GM23338 (cell line): ENCODE measurements around the gene SLC16A6.

Experiments used
- CREB1 ChIP-seq: fragments of 250-450 bp; sonication (Bioruptor Pico); IDR thresholded peaks from 2 replicates; pipeline ENCODE4 v1.5.0; 2020; ENCODE audit warnings: low read depth, mild to moderate bottlenecking, moderate library complexity
- EZH2 ChIP-seq: fragments of 200-600 bp; sonication (generic); IDR thresholded peaks from one replicate; pipeline ENCODE4 v1.8.0; 2017; ENCODE audit warnings: antibody characterized with exemption, mild to moderate bottlenecking, low read depth; ENCODE audit not compliant: unreplicated experiment
- EZH2phosphoT487 ChIP-seq: fragments of 200-600 bp; sonication (generic); IDR thresholded peaks from one replicate; pipeline ENCODE4 v1.8.1; 2018; ENCODE audit warnings: antibody characterized with exemption; ENCODE audit not compliant: unreplicated experiment
- JUNB ChIP-seq: IDR thresholded peaks from one replicate; pipeline ENCODE4 v1.6.1; 2016; ENCODE audit warnings: antibody characterized with exemption; ENCODE audit not compliant: unreplicated experiment
- POLR2AphosphoS5 ChIP-seq: IDR thresholded peaks from 2 replicates; pipeline ENCODE4 v1.6.1; 2016; ENCODE audit warnings: antibody characterized with exemption, low read depth
- STAT1 ChIP-seq: IDR thresholded peaks from one replicate; pipeline ENCODE4 v1.6.1; 2016; ENCODE audit warnings: antibody characterized with exemption; ENCODE audit not compliant: unreplicated experiment
- ZNF331 ChIP-seq: fragments of 250-450 bp; sonication (Bioruptor Pico); IDR thresholded peaks from 2 replicates; pipeline ENCODE4 v1.5.0; 2020; ENCODE audit warnings: low read depth, mild to moderate bottlenecking, moderate library complexity
- TF ChIP-seq, protein P1 (sequence below), 2 experiments: fragments of 200-600 bp in 1 of 2; sonication (generic) in 1 of 2; conservative IDR thresholded peaks; 2 replicates each; pipeline versions ENCODE4 v1.5.1 to v1.6.1; 2016 to 2017; ENCODE audit warnings: antibody characterized with exemption in 2 of 2, low read depth in 2 of 2, mild to moderate bottlenecking in 2 of 2, moderate library complexity in 1 of 2
- TF ChIP-seq, protein P2 (sequence below): IDR thresholded peaks from one replicate; pipeline ENCODE4 v1.6.1; 2018; ENCODE audit warnings: antibody characterized with exemption; ENCODE audit not compliant: unreplicated experiment
- TF ChIP-seq, protein P3 (sequence below): IDR thresholded peaks from 2 replicates; pipeline ENCODE4 v1.6.1; 2016; ENCODE audit warnings: antibody characterized with exemption

DNA sequence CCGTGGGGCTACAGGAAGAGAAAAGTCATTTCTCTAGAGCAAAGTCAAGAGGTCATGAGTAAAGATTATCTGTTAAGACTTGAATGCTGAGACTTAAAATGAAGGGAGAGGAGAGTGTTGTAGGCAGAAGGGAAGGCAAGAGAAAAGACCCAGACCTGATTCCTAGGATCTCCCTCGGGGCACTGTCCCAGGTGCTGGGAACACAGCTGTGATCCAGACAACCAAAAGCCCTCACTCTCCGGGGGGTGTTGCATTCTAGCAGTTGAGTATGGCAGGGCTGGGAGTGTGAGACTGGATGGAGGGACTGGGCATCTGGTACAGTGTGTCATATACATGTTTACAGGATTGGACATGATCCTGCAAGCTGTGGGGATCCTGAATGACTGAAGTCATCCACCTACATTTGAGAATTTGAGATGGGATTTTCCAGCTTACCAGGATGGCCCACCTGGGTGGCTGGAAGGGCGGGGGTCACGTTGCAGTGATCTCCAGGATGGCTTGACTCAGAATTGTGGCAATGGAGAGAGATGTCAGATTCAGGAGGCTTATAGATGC is 29.5 kb upstream of the SLC16A6 start:
- TF ChIP-seq, protein P1, sequence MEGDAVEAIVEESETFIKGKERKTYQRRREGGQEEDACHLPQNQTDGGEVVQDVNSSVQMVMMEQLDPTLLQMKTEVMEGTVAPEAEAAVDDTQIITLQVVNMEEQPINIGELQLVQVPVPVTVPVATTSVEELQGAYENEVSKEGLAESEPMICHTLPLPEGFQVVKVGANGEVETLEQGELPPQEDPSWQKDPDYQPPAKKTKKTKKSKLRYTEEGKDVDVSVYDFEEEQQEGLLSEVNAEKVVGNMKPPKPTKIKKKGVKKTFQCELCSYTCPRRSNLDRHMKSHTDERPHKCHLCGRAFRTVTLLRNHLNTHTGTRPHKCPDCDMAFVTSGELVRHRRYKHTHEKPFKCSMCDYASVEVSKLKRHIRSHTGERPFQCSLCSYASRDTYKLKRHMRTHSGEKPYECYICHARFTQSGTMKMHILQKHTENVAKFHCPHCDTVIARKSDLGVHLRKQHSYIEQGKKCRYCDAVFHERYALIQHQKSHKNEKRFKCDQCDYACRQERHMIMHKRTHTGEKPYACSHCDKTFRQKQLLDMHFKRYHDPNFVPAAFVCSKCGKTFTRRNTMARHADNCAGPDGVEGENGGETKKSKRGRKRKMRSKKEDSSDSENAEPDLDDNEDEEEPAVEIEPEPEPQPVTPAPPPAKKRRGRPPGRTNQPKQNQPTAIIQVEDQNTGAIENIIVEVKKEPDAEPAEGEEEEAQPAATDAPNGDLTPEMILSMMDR (conservative IDR thresholded peaks at IDR 0.05; ENCODE audit: low read depth in 2 of 2) = no peak
- no peak for TF ChIP-seq EZH2
- TF ChIP-seq EZH2phosphoT487 = no peak
- TF ChIP-seq, protein P2, sequence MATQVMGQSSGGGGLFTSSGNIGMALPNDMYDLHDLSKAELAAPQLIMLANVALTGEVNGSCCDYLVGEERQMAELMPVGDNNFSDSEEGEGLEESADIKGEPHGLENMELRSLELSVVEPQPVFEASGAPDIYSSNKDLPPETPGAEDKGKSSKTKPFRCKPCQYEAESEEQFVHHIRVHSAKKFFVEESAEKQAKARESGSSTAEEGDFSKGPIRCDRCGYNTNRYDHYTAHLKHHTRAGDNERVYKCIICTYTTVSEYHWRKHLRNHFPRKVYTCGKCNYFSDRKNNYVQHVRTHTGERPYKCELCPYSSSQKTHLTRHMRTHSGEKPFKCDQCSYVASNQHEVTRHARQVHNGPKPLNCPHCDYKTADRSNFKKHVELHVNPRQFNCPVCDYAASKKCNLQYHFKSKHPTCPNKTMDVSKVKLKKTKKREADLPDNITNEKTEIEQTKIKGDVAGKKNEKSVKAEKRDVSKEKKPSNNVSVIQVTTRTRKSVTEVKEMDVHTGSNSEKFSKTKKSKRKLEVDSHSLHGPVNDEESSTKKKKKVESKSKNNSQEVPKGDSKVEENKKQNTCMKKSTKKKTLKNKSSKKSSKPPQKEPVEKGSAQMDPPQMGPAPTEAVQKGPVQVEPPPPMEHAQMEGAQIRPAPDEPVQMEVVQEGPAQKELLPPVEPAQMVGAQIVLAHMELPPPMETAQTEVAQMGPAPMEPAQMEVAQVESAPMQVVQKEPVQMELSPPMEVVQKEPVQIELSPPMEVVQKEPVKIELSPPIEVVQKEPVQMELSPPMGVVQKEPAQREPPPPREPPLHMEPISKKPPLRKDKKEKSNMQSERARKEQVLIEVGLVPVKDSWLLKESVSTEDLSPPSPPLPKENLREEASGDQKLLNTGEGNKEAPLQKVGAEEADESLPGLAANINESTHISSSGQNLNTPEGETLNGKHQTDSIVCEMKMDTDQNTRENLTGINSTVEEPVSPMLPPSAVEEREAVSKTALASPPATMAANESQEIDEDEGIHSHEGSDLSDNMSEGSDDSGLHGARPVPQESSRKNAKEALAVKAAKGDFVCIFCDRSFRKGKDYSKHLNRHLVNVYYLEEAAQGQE = peak; percentile 60
- TF ChIP-seq, protein P3, sequence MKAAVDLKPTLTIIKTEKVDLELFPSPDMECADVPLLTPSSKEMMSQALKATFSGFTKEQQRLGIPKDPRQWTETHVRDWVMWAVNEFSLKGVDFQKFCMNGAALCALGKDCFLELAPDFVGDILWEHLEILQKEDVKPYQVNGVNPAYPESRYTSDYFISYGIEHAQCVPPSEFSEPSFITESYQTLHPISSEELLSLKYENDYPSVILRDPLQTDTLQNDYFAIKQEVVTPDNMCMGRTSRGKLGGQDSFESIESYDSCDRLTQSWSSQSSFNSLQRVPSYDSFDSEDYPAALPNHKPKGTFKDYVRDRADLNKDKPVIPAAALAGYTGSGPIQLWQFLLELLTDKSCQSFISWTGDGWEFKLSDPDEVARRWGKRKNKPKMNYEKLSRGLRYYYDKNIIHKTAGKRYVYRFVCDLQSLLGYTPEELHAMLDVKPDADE = no peak
- no peak for TF ChIP-seq POLR2AphosphoS5
- no peak for TF ChIP-seq CREB1 (CRISPR knock-in tag)
- TF ChIP-seq JUNB = no peak
- TF ChIP-seq ZNF331 (CRISPR knock-in tag) = no peak
- TF ChIP-seq STAT1 = no peak
